Left forelimb (tissue), 1 donor: ENCODE measurements around the gene SPRYD3.

Source experiments
- DNase-seq: peaks from one replicate; pipeline ENCODE4 v3.0.0-alpha.2; 2018; ENCODE audit warnings: low spot score

The SPRYD3 gene

GRCh38 chr12:53025250-53025649, 53.9 kb downstream of the SPRYD3 start:
- DNase-seq, result no peak

- DNase-seq, result no peak
Observed at GRCh38 chr12:53014709-53015108, 64.5 kb downstream of the SPRYD3 start.
